Measurements from ENCODE around the gene ZMYND8. TPM values are rescaled to one million over a fixed set of nuclear protein-coding genes. Genes with fewer than 3 reads are reported as not detected.
"Not testable (repeated sequence)": the region's sequence is repeated elsewhere in the genome, so short reads cannot be mapped to it uniquely, and the experiment has no call there.

Gene ZMYND8
- total RNA-seq, 2 experiments from 2014 or later = 33.0 to 34.3 TPM

GRCh38 chr20:47309806-47310426 is 46.6 kb downstream of the ZMYND8 start:
- Mint-ChIP-seq H3K27ac (no peak overlapping the region), H3K9me3 (no peaks in the 10 kb centered on the region), H3K4me1 (ENCODE audit: low read depth) (peaks cover 27% of the 10 kb centered on the region), H3K4me3 (no peak overlapping the region), H3K36me3 (ENCODE audit: low read depth) (peaks cover 66% of the 10 kb centered on the region), H3K27me3 (no peaks in the 10 kb centered on the region)
- TF ChIP-seq CTCF (IDR thresholded peaks at IDR 0.05) = no peak
- ChIA-PET POLR2A (no interaction called here), CTCF (no interaction called here)
- H3K4me3 ChIP-seq (ENCODE audit: low read length) = no peak overlapping the region
- H3K27me3 ChIP-seq (ENCODE audit: control insufficient read depth in 1 of 2, insufficient read depth in 2 of 2, low read length in 2 of 2) = no peaks in the 10 kb centered on the region
- H3K4me1 ChIP-seq (ENCODE audit: insufficient read depth, low read length) = peaks cover 3% of the 10 kb centered on the region
- DNase-seq (no peak), ATAC-seq (ENCODE audit: poor library complexity) (no peak)
- no peak overlapping the region for H3K27ac ChIP-seq (ENCODE audit: low read depth in 1 of 2, low read length in 2 of 2)
- H3K9me3 ChIP-seq (ENCODE audit: control insufficient read depth in 1 of 2, insufficient read depth in 1 of 2, low read length in 2 of 2) = no peaks in the 10 kb centered on the region
- intact Hi-C loops (cut with DNase I, micrococcal nuclease) = no loop called here
- peaks cover 51% of the 10 kb centered on the region for H3K36me3 ChIP-seq (ENCODE audit: insufficient read depth, low read length)

GRCh38 chr20:47309394-47309793 is 47.1 kb downstream of the ZMYND8 start:
- Mint-ChIP-seq H3K27ac (no peak overlapping the region), H3K36me3 (ENCODE audit: low read depth) (peaks cover 65% of the 10 kb centered on the region), H3K4me1 (ENCODE audit: low read depth) (peaks cover 27% of the 10 kb centered on the region), H3K4me3 (no peak overlapping the region), H3K9me3 (no peaks in the 10 kb centered on the region), H3K27me3 (no peaks in the 10 kb centered on the region)
- no peak overlapping the region for H3K4me3 ChIP-seq (ENCODE audit: low read length)
- no peaks in the 10 kb centered on the region for H3K27me3 ChIP-seq (ENCODE audit: control insufficient read depth in 1 of 2, insufficient read depth in 2 of 2, low read length in 2 of 2)
- H3K9me3 ChIP-seq (ENCODE audit: control insufficient read depth in 1 of 2, insufficient read depth in 1 of 2, low read length in 2 of 2) = no peaks in the 10 kb centered on the region
- peaks cover 56% of the 10 kb centered on the region for H3K36me3 ChIP-seq (ENCODE audit: insufficient read depth, low read length)
- DNase-seq = no peak
- intact Hi-C loops (cut with DNase I, micrococcal nuclease) = no loop called here
- TF ChIP-seq CTCF (IDR thresholded peaks at IDR 0.05) = no peak
- no peak overlapping the region for H3K27ac ChIP-seq (ENCODE audit: low read depth in 1 of 2, low read length in 2 of 2)
- CTCF ChIA-PET = interaction anchor here (1.6 kb wide), 1 partner anchor 75 kb away, joined by 5 read pairs; no protein-coding TSS in a partner anchor
- H3K4me1 ChIP-seq (ENCODE audit: insufficient read depth, low read length) = peaks cover 5% of the 10 kb centered on the region
- no peak for ATAC-seq (ENCODE audit: poor library complexity)
- POLR2A ChIA-PET = no interaction called here

- ChIA-PET CTCF (interaction anchor here (0.7 to 0.8 kb wide), 2 partner anchors 15 to 44 kb away, joined by 3 read pairs; no protein-coding TSS in a partner anchor), POLR2A (interaction anchor here (0.6 kb wide), 1 partner anchor 30 kb away, joined by 3 read pairs; no protein-coding TSS in a partner anchor)
- H3K27me3 ChIP-seq (ENCODE audit: control insufficient read depth in 1 of 2, insufficient read depth in 2 of 2, low read length in 2 of 2); H3K27ac ChIP-seq (ENCODE audit: low read depth in 1 of 2, low read length in 2 of 2); intact Hi-C loops (cut with DNase I, micrococcal nuclease); DNase-seq; H3K9me3 Mint-ChIP-seq; H3K4me1 ChIP-seq (ENCODE audit: insufficient read depth, low read length); H3K27ac Mint-ChIP-seq; ATAC-seq (ENCODE audit: poor library complexity); H3K9me3 ChIP-seq (ENCODE audit: control insufficient read depth in 1 of 2, insufficient read depth in 1 of 2, low read length in 2 of 2); H3K4me3 ChIP-seq (ENCODE audit: low read length); H3K4me3 Mint-ChIP-seq; H3K27me3 Mint-ChIP-seq: not testable (repeated sequence)
- peaks cover 41% of the 10 kb centered on the region for H3K4me1 Mint-ChIP-seq (ENCODE audit: low read depth)
- H3K36me3 Mint-ChIP-seq (ENCODE audit: low read depth) = peaks cover 75% of the 10 kb centered on the region
- peaks cover 73% of the 10 kb centered on the region for H3K36me3 ChIP-seq (ENCODE audit: insufficient read depth, low read length)
Measured at GRCh38 chr20:47307569-47307968, 48.9 kb downstream of the ZMYND8 start.
